Measurements from ENCODE around the gene MFNG.

- TF ChIP-seq CTCF (IDR thresholded peaks at IDR 0.05) = no peak
- no peak for TF ChIP-seq POLR2A (IDR thresholded peaks at IDR 0.05)
Measured at GRCh38 chr22:37443086-37443485, 43.1 kb downstream of the MFNG start.

All from thyroid gland (tissue), 4 donors.